ENCODE measurements around the gene SLC7A7. TPM values are rescaled to one million over a fixed set of nuclear protein-coding genes. Genes with fewer than 3 reads are reported as not detected.

The SLC7A7 gene
- total RNA-seq, 1 experiment from 2014 or later: 443 TPM

DNA sequence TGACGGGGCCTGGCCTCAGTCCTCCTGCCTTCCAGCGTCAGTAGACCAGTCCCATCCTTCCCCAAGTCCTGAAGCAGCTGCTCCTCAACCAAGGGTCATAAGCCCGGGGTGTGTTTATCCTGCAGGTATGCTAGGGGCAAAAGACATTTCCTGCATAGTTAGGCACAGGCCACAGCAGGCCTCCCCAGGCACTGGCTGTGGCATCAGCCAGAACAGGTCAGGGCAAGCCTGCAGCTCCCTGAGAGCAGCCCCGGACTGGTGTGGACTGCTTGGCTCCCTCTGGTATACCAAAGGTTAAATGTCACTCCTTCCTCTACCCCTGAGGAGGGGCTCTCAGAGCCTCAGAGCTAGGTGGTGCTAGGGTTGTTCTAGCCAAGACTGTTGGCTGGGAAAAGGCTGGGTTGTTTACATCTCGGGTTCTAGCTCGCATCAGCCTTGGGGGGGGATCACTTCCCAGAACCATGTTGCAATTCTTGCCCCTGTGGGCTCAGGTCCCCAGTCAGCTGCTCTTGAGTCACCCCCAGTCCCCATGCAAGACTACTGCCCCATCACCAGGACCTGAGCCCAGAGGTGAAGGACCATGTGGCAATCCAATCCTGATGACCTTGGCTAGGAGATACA is 24.0 kb upstream of the SLC7A7 start:
- Mint-ChIP-seq H3K36me3 (ENCODE audit: insufficient read depth, unreplicated experiment) (peaks cover 59% of the 10 kb centered on the region), H3K9me3 (ENCODE audit: unreplicated experiment) (no peaks in the 10 kb centered on the region), H3K4me3 (ENCODE audit: unreplicated experiment) (peak overlapping the region; percentile 85), H3K27me3 (ENCODE audit: insufficient read depth, unreplicated experiment) (no peaks in the 10 kb centered on the region), H3K27ac (ENCODE audit: unreplicated experiment) (peak overlapping the region; percentile 87), H3K4me1 (ENCODE audit: low read depth, unreplicated experiment) (peaks cover 17% of the 10 kb centered on the region)
- H3K9me3 ChIP-seq: no peaks in the 10 kb centered on the region
- TF ChIP-seq, protein P1, sequence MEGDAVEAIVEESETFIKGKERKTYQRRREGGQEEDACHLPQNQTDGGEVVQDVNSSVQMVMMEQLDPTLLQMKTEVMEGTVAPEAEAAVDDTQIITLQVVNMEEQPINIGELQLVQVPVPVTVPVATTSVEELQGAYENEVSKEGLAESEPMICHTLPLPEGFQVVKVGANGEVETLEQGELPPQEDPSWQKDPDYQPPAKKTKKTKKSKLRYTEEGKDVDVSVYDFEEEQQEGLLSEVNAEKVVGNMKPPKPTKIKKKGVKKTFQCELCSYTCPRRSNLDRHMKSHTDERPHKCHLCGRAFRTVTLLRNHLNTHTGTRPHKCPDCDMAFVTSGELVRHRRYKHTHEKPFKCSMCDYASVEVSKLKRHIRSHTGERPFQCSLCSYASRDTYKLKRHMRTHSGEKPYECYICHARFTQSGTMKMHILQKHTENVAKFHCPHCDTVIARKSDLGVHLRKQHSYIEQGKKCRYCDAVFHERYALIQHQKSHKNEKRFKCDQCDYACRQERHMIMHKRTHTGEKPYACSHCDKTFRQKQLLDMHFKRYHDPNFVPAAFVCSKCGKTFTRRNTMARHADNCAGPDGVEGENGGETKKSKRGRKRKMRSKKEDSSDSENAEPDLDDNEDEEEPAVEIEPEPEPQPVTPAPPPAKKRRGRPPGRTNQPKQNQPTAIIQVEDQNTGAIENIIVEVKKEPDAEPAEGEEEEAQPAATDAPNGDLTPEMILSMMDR (IDR thresholded peaks at IDR 0.05; ENCODE audit: insufficient read depth in 1 of 2, low read depth in 1 of 2, low read length in 1 of 2, severe bottlenecking in 1 of 2, unreplicated experiment in 1 of 2): no peak
- no peak overlapping the region for H3K4me3 ChIP-seq (ENCODE audit: low read depth, low read length)
- DNase-seq: peak in 1 of 2 experiments; percentile 68
- intact Hi-C loops (cut with micrococcal nuclease; ENCODE audit: unreplicated experiment): no loop called here
- ChIA-PET POLR2A (no interaction called here), CTCF (no interaction called here)
- H3K36me3 ChIP-seq (ENCODE audit: control insufficient read depth, insufficient read depth, low read length): peaks cover 5% of the 10 kb centered on the region
- peaks cover 16% of the 10 kb centered on the region for H3K4me1 ChIP-seq
- no peaks in the 10 kb centered on the region for H3K27me3 ChIP-seq (replicated peaks; ENCODE audit: control insufficient read depth, insufficient read depth, low read length)
- no TSS peak for BruUV-seq (replicated peaks)

DNA sequence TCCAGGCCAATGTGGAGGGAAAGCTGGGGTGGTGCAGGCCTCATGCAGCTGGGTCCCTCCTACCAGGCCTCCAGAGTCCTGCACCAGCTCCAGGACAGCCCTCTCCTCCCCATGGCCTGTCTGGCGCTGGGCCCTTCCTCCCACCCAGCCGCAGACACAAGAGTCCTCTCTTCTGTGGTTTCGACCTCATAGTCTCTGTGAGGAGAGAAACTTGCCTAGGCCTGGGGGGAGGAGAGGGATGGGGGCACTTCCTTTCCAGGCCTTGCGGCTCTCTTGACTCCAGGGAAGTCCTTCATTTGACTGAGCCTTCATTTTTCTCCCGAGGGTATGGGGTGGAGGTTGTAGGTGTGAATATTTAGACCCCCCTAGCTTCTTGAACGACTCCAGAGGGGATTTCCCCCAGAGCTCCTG is 23.4 kb upstream of the SLC7A7 start:
- H3K4me1 Mint-ChIP-seq (ENCODE audit: low read depth, unreplicated experiment): peaks cover 17% of the 10 kb centered on the region
- peaks cover 55% of the 10 kb centered on the region for H3K36me3 Mint-ChIP-seq (ENCODE audit: insufficient read depth, unreplicated experiment)
- BruUV-seq (replicated peaks): no TSS peak
- Histone ChIP-seq H3K27me3 (replicated peaks; ENCODE audit: control insufficient read depth, insufficient read depth, low read length) (no peaks in the 10 kb centered on the region), H3K4me3 (ENCODE audit: low read depth, low read length) (no peak overlapping the region; the same call in 1 of the 2 replicates), H3K9me3 (no peaks in the 10 kb centered on the region), H3K36me3 (ENCODE audit: control insufficient read depth, insufficient read depth, low read length) (peaks cover 7% of the 10 kb centered on the region), H3K4me1 (peaks cover 16% of the 10 kb centered on the region)
- no peak for DNase-seq
- no peaks in the 10 kb centered on the region for H3K27me3 Mint-ChIP-seq (ENCODE audit: insufficient read depth, unreplicated experiment)
- peak overlapping the region; percentile 87 for H3K27ac Mint-ChIP-seq (ENCODE audit: unreplicated experiment)
- H3K4me3 Mint-ChIP-seq (ENCODE audit: unreplicated experiment): peak overlapping the region; percentile 85
- ChIA-PET POLR2A (interaction anchor here (0.7 to 1.2 kb wide), 2 partner anchors 64 to 72 kb away, joined by 3 read pairs; partner anchors contain the start of gene OXA1L), CTCF (interaction anchor here (4.5 kb wide), 1 partner anchor 16 kb away, joined by 22 read pairs; no protein-coding TSS in a partner anchor)
- intact Hi-C loops (cut with micrococcal nuclease; ENCODE audit: unreplicated experiment): no loop called here
- no peaks in the 10 kb centered on the region for H3K9me3 Mint-ChIP-seq (ENCODE audit: unreplicated experiment)
- TF ChIP-seq, protein P1 (IDR thresholded peaks at IDR 0.05; ENCODE audit: insufficient read depth in 1 of 2, low read depth in 1 of 2, low read length in 1 of 2, severe bottlenecking in 1 of 2, unreplicated experiment in 1 of 2): no peak

DNA sequence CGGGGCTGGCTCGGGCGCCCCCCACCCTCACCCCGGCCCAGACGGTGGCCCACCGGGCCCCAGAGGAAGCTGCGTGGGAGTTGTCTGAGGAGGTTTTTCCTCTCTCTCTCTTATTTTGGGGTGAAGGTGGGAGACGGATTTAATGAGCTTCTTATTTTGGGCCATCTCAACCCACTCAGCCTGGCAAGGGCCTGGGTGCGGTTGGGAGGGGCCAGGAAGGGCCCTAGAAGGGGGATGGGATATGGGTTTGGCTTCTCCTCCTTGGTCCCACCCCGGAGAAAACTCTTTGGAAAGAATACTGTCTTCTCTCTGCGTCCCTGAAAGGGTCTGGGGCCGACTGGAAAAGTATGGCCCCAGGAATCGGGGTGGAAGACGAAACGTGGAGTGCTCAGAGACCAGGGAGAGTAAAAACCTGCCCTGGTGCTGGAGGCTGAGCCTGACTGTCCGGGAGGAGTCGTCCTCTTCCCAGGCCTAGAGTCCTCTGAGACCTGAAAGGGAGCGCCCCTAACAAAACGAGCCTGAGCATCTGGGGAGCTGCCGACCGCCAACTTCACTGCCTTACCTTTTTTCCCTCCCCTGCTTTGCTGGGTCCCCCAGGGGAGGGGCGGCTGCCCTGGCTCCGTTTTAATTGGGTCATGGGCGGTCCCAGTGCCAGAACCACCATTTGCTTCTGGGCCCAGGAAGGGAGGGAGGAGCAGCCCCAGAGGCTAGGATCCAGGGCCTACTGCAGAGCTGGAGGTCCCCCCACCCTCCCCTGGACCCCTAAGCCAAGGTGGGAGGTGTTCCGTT is 22.7 kb upstream of the SLC7A7 start:
- no peaks in the 10 kb centered on the region for H3K9me3 ChIP-seq
- H3K9me3 Mint-ChIP-seq (ENCODE audit: unreplicated experiment): no peaks in the 10 kb centered on the region
- BruUV-seq (replicated peaks): no TSS peak
- H3K4me1 Mint-ChIP-seq (ENCODE audit: low read depth, unreplicated experiment): peaks cover 17% of the 10 kb centered on the region
- intact Hi-C loops (cut with micrococcal nuclease; ENCODE audit: unreplicated experiment): loop anchor here (2.0 kb wide), 1 partner anchor 15 kb away; no protein-coding TSS in a partner anchor
- peak overlapping the region; percentile 74 for H3K4me3 ChIP-seq (ENCODE audit: low read depth, low read length)
- peaks cover 55% of the 10 kb centered on the region for H3K36me3 Mint-ChIP-seq (ENCODE audit: insufficient read depth, unreplicated experiment)
- H3K4me1 ChIP-seq: peaks cover 16% of the 10 kb centered on the region
- TF ChIP-seq, protein P1 (IDR thresholded peaks at IDR 0.05; ENCODE audit: insufficient read depth in 1 of 2, low read depth in 1 of 2, low read length in 1 of 2, severe bottlenecking in 1 of 2, unreplicated experiment in 1 of 2): no peak
- no peaks in the 10 kb centered on the region for H3K27me3 ChIP-seq (replicated peaks; ENCODE audit: control insufficient read depth, insufficient read depth, low read length)
- peak overlapping the region; percentile 85 for H3K4me3 Mint-ChIP-seq (ENCODE audit: unreplicated experiment)
- ChIA-PET CTCF (interaction anchor here (0.5 to 4.5 kb wide), 7 partner anchors 15 to 859 kb away, joined by 3 to 22 read pairs (median 5); no protein-coding TSS in a partner anchor), POLR2A (interaction anchor here (0.6 to 1.6 kb wide), 7 partner anchors 13 to 1382 kb away, joined by 3 to 13 read pairs (median 5); partner anchors contain the start of genes CHD8 and OXA1L)
- peaks cover 7% of the 10 kb centered on the region for H3K36me3 ChIP-seq (ENCODE audit: control insufficient read depth, insufficient read depth, low read length)
- DNase-seq: no peak
- no peaks in the 10 kb centered on the region for H3K27me3 Mint-ChIP-seq (ENCODE audit: insufficient read depth, unreplicated experiment)
- peak overlapping the region; percentile 87 for H3K27ac Mint-ChIP-seq (ENCODE audit: unreplicated experiment)

Data from Caco-2 (cell line).